Lung (tissue), 12 donors: Measurements from ENCODE around the gene ZHX3. TPM values are rescaled to one million over a fixed set of nuclear protein-coding genes. Genes with fewer than 3 reads are reported as not detected.

Experiments
- ATAC-seq: fragments of 200-7000 bp; cut with Tn5 transposase; one replicate; pipeline ENCODE4 v1.9.1; 2020; ENCODE audit warnings: moderate number of reproducible peaks; ENCODE audit not compliant: insufficient read depth, low FRiP score
- DNase-seq, 3 donors: peaks; one replicate each; pipeline ENCODE4 v3.0.0-alpha.2; 2013 to 2017
- H3K27ac ChIP-seq, 2 donors: one replicate each; pipeline ENCODE4 v1.5.1; 2013; ENCODE audit warnings: mild to moderate bottlenecking in 2 of 2, moderate library complexity in 2 of 2, control low read depth in 1 of 2, inconsistent platforms in 1 of 2, low read depth in 1 of 2, low read length in 1 of 2
- H3K27me3 ChIP-seq, 3 donors: one replicate each; pipeline ENCODE4 v1.5.1; 2013; ENCODE audit warnings: low read length in 2 of 3; ENCODE audit not compliant: control insufficient read depth in 3 of 3, insufficient read depth in 3 of 3
- H3K36me3 ChIP-seq, 4 donors: one replicate each; pipeline ENCODE4 v1.5.1; 2013; ENCODE audit warnings: low read length in 4 of 4, mild to moderate bottlenecking in 1 of 4, moderate library complexity in 1 of 4; ENCODE audit not compliant: control insufficient read depth in 4 of 4, insufficient read depth in 4 of 4
- H3K4me1 ChIP-seq, 5 donors: one replicate each; pipeline ENCODE4 v1.5.1; 2013; ENCODE audit warnings: low read length in 5 of 5, mild to moderate bottlenecking in 2 of 5, moderate library complexity in 1 of 5; ENCODE audit not compliant: control insufficient read depth in 5 of 5, insufficient read depth in 5 of 5
- H3K4me3 ChIP-seq: one replicate; pipeline ENCODE4 v1.5.1; 2013; ENCODE audit warnings: mild to moderate bottlenecking, control low read depth, moderate library complexity
- H3K9ac ChIP-seq, 2 donors: one replicate each; pipeline ENCODE4 v1.5.1; 2013; ENCODE audit warnings: low read length in 2 of 2, control low read depth in 1 of 2; ENCODE audit not compliant: insufficient read depth in 1 of 2
- H3K9me3 ChIP-seq, 4 donors: one replicate each; pipeline ENCODE4 v1.5.1; 2013; ENCODE audit warnings: low read length in 3 of 4, mild to moderate bottlenecking in 1 of 4, moderate library complexity in 1 of 4; ENCODE audit not compliant: control insufficient read depth in 4 of 4, insufficient read depth in 3 of 4
- WGBS, 2 donors: extraction: QIAGEN DNeasy Blood & Tissue Kit; methylation state at CpG; one replicate each; pipeline ENCODE4 v1.1.7; 2013; 5-methylcytosine and 5-hydroxymethylcytosine counted together
- polyA plus RNA-seq, 2 donors: library from polyadenylated mRNA; stranded (reverse); fragments of 200-250 nt; gene quantifications; one replicate each; pipeline ENCODE4 v1.2.1, GENCODE V29; 2013
- total RNA-seq, 2 donors: library from RNA; depleted of rRNA in 1 of 2; stranded (reverse); fragments of >200 nt in 1 of 2; gene quantifications; one replicate each; pipeline ENCODE4 v1.2.1, GENCODE V29; 2014 to 2021
- TF ChIP-seq, protein P1 (sequence below): IDR thresholded peaks from 2 replicates; pipeline ENCODE4 v1.5.1; 2012; ENCODE audit warnings: mild to moderate bottlenecking; ENCODE audit errors: control extremely low read depth, extremely low read depth
- donor health status: control.
- donor health status: control.
- donor health status: Bipolar disorder and iron deficiency.
- donor health status: healthy.
- donor health status: DM: yes; HTN: yes; CAD: no.

ZHX3 gene
- total and polyA plus RNA-seq, 4 donors: 8.3 to 48.2 (median 18.0) TPM

DNA sequence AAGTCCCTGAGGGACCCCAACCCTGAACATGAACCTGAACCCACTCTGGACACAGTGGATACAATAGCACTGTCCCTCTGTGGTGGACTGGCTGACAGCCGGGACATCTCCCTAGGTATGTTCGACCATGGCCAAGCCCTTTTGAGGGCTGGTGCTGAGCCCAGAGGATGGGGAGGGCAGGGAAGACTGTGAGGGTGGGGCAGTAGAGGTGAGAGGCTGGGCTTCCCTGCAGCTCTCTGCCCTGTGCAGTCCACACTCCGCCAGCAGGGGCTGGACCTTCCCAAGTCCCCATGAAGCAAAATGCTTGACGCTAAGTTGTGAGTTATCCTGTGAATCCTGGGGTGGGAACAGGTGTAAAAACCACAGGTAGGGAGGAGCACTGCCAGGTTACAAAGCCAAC lies 34.6 kb upstream of the ZHX3 start:
- Histone ChIP-seq H3K27ac (no peak overlapping the region), H3K9me3 (no peaks in the 10 kb centered on the region), H3K36me3 (peaks cover 0 to 14% (median 0%) of the 10 kb centered on the region in 4 donors), H3K4me3 (no peak overlapping the region), H3K9ac (no peak overlapping the region), H3K27me3 (no peaks in the 10 kb centered on the region), H3K4me1 (peaks cover 0 to 10% (median 2%) of the 10 kb centered on the region in 5 donors)
- WGBS, 2 donors: 76 to 89% methylated on average over 4 of the region's 4 CpGs
- ATAC-seq: no peak
- DNase-seq: no peak
- TF ChIP-seq, protein P1, sequence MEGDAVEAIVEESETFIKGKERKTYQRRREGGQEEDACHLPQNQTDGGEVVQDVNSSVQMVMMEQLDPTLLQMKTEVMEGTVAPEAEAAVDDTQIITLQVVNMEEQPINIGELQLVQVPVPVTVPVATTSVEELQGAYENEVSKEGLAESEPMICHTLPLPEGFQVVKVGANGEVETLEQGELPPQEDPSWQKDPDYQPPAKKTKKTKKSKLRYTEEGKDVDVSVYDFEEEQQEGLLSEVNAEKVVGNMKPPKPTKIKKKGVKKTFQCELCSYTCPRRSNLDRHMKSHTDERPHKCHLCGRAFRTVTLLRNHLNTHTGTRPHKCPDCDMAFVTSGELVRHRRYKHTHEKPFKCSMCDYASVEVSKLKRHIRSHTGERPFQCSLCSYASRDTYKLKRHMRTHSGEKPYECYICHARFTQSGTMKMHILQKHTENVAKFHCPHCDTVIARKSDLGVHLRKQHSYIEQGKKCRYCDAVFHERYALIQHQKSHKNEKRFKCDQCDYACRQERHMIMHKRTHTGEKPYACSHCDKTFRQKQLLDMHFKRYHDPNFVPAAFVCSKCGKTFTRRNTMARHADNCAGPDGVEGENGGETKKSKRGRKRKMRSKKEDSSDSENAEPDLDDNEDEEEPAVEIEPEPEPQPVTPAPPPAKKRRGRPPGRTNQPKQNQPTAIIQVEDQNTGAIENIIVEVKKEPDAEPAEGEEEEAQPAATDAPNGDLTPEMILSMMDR: no peak

DNA sequence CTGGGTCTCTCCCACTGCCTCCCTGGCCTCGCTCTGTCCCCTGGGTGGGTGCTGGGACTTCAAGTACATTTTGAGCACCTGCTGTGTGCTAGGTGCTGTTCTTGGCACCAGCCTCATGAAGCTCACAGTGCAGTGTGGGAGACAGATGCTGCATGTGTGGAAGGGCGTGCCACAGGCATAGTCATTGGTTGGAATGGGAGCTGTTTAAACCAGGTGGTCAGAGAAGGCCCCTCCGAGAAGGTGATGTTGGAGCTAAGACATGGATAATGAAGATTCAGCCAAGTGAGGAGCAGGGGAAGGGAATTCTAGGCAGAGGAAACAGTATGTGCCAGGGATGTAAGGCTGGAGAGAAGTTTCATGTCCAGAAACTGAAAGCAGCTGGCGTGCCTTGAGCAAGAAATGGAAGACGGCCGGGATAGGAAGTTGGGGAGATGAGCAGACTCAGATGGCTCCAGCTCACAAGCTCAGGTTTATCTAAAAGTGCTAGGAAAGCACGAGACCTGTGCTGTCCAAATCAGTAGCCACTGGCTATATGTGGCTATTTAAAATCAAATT lies 33.0 kb upstream of the ZHX3 start:
- Histone ChIP-seq H3K4me3 (no peak overlapping the region), H3K27ac (no peak overlapping the region), H3K36me3 (peaks cover 0 to 10% (median 0%) of the 10 kb centered on the region in 4 donors), H3K27me3 (no peaks in the 10 kb centered on the region), H3K9ac (no peak overlapping the region), H3K4me1 (peaks cover 0 to 10% (median 2%) of the 10 kb centered on the region in 5 donors), H3K9me3 (no peaks in the 10 kb centered on the region)
- DNase-seq (peak in 1 of 3 donors; percentile 43), ATAC-seq (no peak)
- 72 to 85% methylated on average over 7 of the region's 7 CpGs for WGBS, 2 donors
- TF ChIP-seq, protein P1: no peak

GRCh38 chr20:41349943-41350342 lies 32.4 kb upstream of the ZHX3 start:
- ATAC-seq: no peak
- WGBS, 2 donors: 88 to 89% methylated on average over 7 of the region's 7 CpGs
- Histone ChIP-seq H3K4me1 (peaks cover 0 to 10% (median 2%) of the 10 kb centered on the region in 5 donors), H3K27ac (no peak overlapping the region), H3K9me3 (no peaks in the 10 kb centered on the region), H3K4me3 (no peak overlapping the region), H3K36me3 (peaks cover 0 to 10% (median 0%) of the 10 kb centered on the region in 4 donors), H3K9ac (no peak overlapping the region), H3K27me3 (no peaks in the 10 kb centered on the region)
- TF ChIP-seq, protein P1: no peak
- no peak for DNase-seq

DNA sequence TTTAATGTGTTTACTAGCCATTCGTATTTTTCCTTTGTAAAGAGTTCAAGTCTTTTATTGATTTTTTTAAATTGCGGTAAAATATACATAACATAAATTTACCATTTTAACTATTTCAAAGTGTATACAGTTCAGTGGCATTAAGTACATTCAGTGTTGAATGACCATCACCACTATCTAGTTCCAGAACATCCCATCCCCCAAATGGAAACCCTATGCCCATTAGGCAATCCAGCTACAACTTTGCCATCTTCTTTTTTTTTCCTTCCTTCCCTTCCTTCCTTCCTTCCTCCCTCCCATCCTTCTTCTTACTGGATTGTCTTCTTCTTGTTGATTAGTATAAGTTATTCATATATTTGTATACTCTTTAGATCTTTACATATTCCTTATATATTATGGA lies 31.7 kb upstream of the ZHX3 start:
- DNase-seq (no peak), ATAC-seq (no peak)
- H3K9me3 ChIP-seq: no peaks in the 10 kb centered on the region
- H3K27ac ChIP-seq: no peak overlapping the region
- H3K36me3 ChIP-seq: peaks cover 0 to 10% (median 0%) of the 10 kb centered on the region in 4 donors
- no peak overlapping the region for H3K9ac ChIP-seq
- TF ChIP-seq, protein P1: no peak
- no peak overlapping the region for H3K4me3 ChIP-seq
- H3K4me1 ChIP-seq: peaks cover 0 to 10% (median 2%) of the 10 kb centered on the region in 5 donors
- 93 to 97% methylated on average over 2 of the region's 2 CpGs for WGBS, 2 donors
- no peaks in the 10 kb centered on the region for H3K27me3 ChIP-seq
